ENCODE results near the gene KLKB1. TPM values are rescaled to one million over a fixed set of nuclear protein-coding genes. Genes with fewer than 3 reads are reported as not detected.
"Not testable (repeated sequence)": the region's sequence is repeated elsewhere in the genome, so short reads cannot be mapped to it uniquely, and the experiment has no call there.

KLKB1 gene
- total RNA-seq, 1 experiment from 2014 or later = not detected

GRCh38 chr4:186265250-186265649 is 37.9 kb downstream of the KLKB1 start:
- not testable (repeated sequence) for DNase-seq (ENCODE audit: low read depth)

DNA sequence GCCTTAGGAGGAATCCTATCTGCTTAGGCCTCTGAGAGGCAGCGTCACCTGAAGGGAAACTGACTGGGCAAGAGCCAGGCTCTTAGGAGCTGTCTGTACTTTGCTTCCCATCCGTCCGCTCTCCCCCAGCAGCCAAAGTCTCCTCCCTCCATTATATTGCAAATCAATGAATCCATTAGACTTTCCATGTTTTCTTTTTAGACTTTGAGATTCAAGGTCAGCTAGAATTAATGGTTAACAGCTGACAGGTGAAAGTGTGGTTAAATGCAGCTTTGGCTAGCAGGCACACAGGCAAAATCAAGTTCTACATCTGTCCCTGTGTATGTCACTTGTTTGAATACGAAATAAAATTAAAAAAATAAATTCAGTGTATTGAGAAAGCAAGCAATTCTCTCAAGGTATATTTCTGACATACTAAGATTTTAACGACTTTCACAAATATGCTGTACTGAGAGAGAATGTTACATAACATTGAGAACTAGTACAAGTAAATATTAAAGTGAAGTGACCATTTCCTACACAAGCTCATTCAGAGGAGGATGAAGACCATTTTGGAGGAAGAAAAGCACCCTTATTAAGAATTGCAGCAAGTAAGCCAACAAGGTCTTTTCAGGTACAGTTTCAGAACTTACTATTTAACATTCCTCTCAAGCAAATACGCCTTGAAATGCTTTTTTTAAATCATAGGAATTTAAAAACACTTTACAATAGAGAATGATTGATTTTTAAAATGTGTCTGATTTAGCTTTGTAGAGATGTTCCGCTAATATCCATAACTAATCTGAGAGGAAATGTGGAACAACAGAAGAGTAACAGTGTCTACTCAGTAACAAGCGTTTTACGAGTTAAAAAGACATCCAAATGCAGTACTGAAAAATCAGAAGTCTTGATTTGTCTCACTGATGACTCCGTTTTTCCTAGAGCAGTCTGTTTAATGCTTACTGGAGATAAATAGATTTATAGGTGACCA is 38.7 kb downstream of the KLKB1 start, which contains the start of gene F11:
Gene F11, plus strand, starts transcription at position 507 of the 970 bp plus-strand sequence. CDS start 948 bp downstream, outside the sequence.
- no peak for DNase-seq (ENCODE audit: low read depth)

GRCh38 chr4:186266729-186267456 is 39.6 kb downstream of the KLKB1 start:
- peak; percentile 1 for DNase-seq (ENCODE audit: low read depth)

DNA sequence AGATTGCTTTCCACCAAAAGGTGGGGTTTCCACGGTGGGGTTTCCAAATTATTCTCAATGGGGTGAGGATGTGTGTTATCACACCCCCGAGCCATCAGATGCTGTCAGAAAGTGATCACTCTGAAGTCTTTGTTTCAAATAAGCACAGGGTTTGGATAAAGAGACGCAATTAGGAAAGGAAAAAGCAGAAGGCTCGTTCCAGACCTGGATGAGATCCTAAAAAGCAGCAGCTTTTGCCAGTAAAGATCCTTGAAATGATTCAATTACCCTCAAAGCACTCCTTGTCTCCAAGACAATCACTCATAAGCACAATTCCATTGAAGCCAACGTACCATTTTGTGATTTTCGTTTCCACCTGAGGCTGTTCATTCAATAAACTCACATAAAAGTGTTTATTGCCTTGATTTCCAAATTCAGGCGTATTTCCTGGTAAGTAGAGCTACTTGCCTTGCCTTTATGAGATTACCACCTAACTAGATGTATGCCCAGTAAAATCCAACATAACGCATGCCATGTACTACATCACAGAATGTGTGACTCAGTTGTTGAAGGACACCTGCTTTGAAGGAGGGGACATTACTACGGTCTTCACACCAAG is 43.9 kb downstream of the KLKB1 start:
- no peak for DNase-seq (ENCODE audit: low read depth)

- DNase-seq (ENCODE audit: low read depth) = no peak
Measured at GRCh38 chr4:186272699-186273391, 45.5 kb downstream of the KLKB1 start.

- not testable (repeated sequence) for DNase-seq (ENCODE audit: low read depth)
Measured at GRCh38 chr4:186273392-186273789, 46.1 kb downstream of the KLKB1 start.

GRCh38 chr4:186283311-186283710 is 56.0 kb downstream of the KLKB1 start:
- no peak for DNase-seq (ENCODE audit: low read depth)

- DNase-seq (ENCODE audit: low read depth) = no peak
Measured at GRCh38 chr4:186285147-186285546, 57.8 kb downstream of the KLKB1 start.

DNA sequence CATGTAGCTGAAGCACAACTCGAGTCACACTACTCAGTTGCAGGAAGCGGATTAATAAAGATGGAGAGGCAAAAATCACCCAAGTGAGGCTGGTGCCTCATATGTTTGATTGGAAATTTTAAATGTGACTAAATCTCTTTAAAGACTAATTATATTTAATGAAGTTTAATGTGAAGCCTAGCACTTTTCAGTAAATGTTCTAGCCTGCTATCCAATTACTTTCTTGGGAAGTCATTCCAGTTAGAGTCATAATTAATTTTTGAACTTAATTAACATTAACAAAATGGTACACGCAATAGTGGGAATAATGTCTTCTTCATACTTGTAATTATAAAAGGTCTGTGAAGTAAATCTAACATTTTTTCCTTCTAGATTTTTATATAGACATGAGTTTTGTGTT is 59.3 kb downstream of the KLKB1 start:
- DNase-seq (ENCODE audit: low read depth) = no peak

DNA sequence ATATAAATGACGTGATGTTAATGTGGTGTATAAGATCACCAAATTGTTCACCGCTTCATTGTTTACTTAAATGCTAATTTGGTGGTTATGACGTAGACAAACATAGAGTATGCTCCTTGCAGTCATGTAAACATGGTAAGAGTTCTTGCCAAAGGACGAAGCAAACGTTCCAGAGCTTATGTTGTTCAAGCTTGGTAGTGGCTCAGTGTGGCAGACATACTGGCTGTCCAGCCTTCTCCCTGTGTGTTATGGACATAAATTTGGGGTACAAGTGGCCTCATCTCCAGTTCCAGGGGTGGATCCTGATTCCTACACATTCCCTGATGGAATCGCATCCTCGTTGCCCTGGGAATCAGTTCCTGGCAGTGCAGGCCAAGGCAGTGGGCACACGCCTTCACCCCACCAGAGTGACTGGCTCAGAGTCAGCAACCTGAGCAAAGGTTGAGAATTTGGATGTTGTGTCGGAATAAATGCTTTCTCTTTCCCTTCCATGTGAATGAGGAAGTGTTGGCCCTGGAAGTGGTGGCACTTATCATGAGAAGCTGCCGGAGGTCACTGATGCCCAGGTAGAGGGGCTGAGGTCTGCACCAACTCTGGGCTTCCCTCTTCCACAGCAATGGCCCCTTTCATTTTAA is 64.1 kb downstream of the KLKB1 start:
- DNase-seq (ENCODE audit: low read depth) = no peak

DNA sequence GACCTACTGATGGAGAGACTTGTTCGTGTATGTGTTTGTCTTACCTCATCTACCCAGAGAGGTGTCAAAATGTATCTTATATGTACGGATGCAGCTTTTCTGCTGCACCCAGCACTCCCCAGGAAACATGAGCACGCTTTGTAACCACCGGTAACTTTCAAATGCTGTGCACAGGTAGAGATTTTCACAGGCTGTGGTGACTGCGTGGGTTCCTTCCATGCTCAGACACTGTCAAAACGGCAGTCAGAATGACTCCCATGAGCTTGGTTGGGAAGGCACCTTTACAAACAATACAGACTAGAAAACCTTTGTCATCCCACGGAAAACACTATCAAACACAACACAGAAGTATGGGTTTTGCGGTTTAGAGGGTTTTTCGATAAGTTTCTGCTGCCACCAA is 66.9 kb downstream of the KLKB1 start:
- DNase-seq (ENCODE audit: low read depth) = no peak

DNA sequence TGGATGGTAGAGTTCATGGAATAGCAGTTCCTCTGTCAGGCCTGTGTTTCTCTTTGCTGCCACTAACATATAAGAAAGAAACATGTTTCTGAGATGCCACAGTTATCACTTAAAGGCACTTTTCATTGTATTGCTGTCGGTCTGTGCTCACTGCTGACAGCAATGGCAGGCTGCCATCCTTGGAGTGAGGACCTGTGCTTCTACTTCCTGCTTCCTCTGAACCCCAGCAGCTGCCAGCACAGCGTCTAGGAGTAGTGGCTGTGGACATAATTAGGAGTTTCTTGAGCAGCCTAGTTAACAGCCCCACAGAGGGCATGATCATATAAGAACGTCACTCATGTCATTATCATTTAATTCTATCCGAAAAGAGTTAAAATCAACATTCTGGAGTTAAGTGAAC is 69.2 kb downstream of the KLKB1 start:
- no peak for DNase-seq (ENCODE audit: low read depth)

DNA sequence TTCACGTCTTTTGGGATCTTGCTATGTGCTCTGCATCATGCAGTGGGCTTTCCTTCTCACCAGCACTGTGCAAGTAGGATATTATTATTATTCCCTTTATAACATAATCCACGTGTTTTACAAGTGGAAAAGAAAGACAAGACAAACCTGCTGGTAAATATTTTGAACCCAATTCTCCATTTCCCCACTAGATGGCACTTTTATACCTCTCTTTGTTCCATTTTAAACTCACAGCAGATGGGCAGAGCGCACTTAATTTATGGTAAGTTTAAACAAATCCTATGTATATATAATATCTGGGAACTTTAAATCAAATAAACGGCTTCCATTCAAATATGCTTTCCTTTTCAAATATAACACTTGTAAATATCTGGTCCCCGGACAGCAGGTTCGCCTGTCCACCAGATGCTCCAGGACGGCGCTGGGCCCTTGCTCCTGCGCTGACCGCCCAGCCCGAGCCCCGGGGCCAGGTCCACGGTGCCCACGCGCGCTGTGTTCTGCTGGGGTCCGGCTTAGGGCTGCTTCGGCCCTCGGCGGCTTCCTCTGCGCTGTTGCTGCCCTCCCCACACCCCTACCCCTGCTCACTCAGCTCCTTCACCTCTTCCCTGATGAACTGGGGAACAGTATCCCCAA is 69.8 kb downstream of the KLKB1 start:
- DNase-seq (ENCODE audit: low read depth) = peak; percentile 40

- DNase-seq (ENCODE audit: low read depth) = no peak
Measured at GRCh38 chr4:186298031-186298647, 70.8 kb downstream of the KLKB1 start.

DNA sequence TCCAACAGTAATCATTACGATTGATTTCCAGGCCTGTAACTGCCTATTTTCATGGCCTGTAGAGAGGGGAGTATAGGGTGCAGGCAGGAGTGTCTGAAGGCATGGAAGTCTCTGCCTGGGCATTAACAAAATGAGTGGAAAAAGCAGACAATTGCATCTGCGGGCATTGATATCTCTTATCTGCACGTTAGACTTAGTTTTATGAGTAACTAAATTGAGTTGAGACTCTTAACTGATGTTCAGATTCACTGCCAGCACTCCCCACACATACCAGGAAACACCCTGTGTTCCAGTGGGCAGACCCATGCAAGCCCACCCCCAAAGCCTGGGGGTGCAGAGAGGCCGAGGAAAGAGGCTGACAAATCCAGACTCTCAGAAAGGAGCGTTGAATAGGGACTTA is 72.0 kb downstream of the KLKB1 start:
- no peak for DNase-seq (ENCODE audit: low read depth)

DNA sequence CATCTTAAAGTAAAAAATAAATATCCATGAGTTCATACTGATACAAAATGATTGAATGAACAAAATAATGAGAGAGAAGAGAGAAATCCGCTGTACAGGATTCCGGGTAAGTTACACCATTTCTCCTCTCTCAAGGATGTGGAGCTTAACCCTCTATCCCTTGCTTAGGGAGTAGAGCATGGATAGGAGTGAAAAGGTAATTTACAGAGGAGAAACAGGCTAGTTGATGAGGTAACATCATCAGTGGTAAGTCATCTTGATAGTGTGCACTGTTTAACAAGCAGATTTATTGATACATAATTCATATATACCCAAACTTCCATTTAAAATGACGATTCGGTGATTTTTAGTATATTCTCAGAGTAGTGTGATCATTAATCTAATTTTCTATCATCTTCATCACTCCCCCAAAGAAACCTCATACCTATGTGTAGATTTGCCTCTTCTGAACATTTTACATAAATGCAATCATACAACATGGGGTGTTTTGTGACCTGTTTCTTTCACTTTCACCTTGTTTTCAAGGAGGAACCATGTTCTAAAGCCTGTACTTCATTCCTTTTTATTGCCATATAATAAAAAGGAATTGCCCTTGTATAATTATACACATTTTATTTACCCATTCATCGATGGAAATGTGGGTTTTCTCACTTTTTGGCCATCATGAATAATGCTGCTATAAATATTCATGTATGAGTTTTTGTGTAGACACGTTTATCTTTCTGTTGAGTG is 73.5 kb downstream of the KLKB1 start:
- no peak for DNase-seq (ENCODE audit: low read depth)

GRCh38 chr4:186304216-186304615 is 76.9 kb downstream of the KLKB1 start:
- no peak for DNase-seq (ENCODE audit: low read depth)

DNA sequence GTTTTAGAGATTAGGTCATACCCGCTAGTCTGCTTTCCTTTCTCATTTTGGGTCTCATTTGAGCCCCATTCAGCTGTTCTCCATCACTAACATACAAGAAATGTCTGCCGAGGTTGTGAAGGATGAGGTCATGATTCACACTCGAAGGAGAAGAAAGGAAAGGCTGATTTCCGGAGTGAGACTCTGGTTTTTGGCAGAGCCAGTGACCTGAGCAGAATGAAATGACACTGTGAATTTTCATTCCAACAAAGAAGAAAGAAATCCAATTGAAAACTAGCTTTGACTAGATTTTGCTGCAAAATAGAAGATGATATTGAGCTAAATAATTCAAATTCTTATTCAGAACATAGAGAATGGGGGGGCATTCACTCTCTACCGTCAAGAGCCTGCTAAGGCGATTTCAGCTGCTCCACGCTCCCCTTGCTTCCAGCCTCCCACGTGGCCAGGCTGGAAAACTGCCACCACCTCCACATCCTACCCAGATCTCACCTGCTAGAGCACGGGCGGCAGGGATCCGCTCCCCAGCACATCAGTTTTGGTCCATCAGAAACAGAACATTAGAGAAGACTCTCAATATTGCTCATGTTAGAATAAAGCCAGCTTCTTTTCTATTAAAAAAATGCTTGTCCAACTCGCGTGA is 77.7 kb downstream of the KLKB1 start:
- no peak for DNase-seq (ENCODE audit: low read depth)

- DNase-seq (ENCODE audit: low read depth) = no peak
Measured at GRCh38 chr4:186307497-186307896, 80.2 kb downstream of the KLKB1 start.

Measured in RPMI7951 (cell line).